Measurements from ENCODE around the gene SCRN2. TPM values are rescaled to one million over a fixed set of nuclear protein-coding genes. Genes with fewer than 3 reads are reported as not detected.

Gene SCRN2
- total RNA-seq, 1 experiment from 2014 or later, result 35.5 TPM

DNA sequence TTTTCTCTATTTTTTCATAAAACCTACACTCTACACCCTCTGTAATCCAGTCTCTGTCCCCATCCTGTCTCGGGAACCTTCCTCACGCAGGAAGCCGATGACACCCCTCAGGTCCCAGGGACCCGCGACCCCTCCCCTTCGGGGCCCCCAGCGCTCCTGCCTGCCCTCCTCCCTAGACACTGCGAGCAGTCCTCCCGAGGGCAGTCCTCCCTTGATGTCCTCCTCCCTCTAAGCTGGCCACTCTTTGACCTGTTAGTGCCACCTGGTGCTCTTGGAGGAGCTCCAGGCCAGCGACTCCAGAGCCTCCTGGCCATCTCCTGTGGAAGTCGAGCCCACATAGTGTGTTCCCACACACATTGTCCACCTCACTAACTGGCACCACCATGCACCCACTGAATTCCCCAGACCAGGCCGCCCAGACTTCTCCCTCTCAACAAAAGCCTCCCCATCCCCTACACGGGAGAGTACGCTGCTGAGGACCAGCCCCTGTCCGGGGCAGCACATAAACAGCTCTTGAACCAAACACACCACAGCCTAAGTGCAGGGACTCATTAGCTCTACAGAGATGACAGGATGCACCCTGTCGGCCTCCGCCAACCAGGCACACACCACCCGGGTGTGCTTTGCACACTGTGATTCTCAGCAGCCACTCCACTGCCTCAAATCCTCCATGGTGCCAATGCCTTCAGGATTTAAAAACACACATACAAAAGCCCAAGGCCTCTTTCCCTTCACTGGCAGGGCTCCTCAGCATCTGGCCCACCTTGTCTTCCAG is 28.7 kb downstream of the SCRN2 start:
- Histone ChIP-seq H3K27me3 (ENCODE audit: control insufficient read depth, insufficient read depth, low read length) (no peaks in the 10 kb centered on the region), H3K36me3 (replicated peaks; ENCODE audit: control insufficient read depth, insufficient read depth, low read length) (peaks cover 2% of the 10 kb centered on the region)
- peak; percentile 41 for DNase-seq

GRCh38 chr17:47811709-47812108 is 29.4 kb downstream of the SCRN2 start:
- DNase-seq, result peak; percentile 9
- Histone ChIP-seq H3K27me3 (ENCODE audit: control insufficient read depth, insufficient read depth, low read length) (no peaks in the 10 kb centered on the region), H3K4me3 (ENCODE audit: insufficient read depth, low read depth, low read length) (no peak overlapping the region), H3K36me3 (replicated peaks; ENCODE audit: control insufficient read depth, insufficient read depth, low read length) (peaks cover 2% of the 10 kb centered on the region)

More for the DNA sequence above, 28.7 kb downstream of the SCRN2 start:
- H3K4me3 ChIP-seq (ENCODE audit: insufficient read depth, low read depth, low read length), result no peak overlapping the region

DNA sequence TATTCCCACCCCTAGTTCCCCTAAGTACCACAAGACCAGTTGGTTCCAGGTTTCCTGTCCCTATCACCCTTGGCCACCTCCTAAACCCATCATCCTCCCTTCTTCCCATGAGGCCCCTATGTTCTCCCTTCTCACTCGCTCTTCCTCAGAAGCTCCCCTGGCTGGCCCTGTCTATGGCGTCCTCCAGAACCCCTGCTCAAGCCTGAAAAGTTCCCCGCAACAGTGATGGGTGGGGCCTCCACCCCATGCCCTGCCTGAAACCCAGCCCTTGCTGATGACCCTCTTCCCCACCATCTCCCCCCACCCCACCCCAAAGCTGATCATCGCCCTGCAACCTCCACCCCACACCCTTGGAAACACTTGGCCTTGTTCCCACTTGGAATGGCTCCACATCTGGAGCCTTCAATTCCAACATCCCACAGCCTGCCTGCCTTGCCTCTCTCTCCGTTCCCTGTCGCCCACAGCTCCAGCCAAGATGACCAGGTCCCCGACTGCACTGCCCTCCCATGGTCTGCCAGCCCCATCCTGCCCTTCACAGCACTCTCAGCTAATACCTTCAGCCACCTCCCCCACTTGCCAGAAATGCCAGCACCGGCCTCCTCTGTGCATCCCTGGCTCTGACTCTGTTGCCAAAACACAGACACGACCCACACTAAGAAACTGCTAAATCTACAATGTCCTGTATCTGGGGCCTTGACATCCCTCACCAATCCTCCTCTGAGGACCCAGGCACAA is 30.0 kb downstream of the SCRN2 start:
- H3K4me3 ChIP-seq (ENCODE audit: insufficient read depth, low read depth, low read length), result no peak overlapping the region
- peak; percentile 17 for DNase-seq
- H3K36me3 ChIP-seq (replicated peaks; ENCODE audit: control insufficient read depth, insufficient read depth, low read length), result peaks cover 2% of the 10 kb centered on the region
- H3K27me3 ChIP-seq (ENCODE audit: control insufficient read depth, insufficient read depth, low read length), result no peaks in the 10 kb centered on the region

DNA sequence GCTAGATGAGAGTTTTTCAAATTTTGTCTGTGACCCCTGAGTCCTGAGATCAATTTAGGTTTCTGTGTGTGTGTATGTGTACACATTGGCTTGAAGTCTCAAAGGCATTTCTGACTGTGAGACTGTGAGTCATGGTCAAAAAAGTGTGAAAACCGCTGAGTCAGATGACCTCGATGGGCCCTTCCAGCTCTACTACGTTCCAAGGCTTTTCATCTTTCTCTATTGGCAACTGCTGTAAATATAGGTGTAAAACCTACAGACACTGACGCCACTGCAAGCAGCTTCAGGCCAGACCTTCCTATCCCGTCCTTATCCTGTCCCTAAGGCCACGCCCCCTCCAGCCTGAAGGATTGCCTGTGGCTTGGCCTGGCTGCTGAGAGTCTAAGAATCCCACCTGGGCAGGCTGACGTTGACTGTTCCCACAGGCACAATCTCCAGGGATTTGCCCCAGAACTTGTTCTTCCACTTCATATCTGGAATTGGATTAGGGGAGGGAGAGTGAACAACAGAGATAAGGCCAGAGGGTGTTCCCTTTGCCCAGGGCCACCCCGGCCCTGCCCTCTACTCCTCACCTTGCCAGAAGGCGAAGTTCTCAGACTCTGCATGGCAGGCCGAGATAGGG is 30.8 kb downstream of the SCRN2 start:
- no peaks in the 10 kb centered on the region for H3K27me3 ChIP-seq (ENCODE audit: control insufficient read depth, insufficient read depth, low read length)
- DNase-seq, result peak; percentile 84
- H3K36me3 ChIP-seq (replicated peaks; ENCODE audit: control insufficient read depth, insufficient read depth, low read length), result peaks cover 1% of the 10 kb centered on the region
- no peak overlapping the region for H3K4me3 ChIP-seq (ENCODE audit: insufficient read depth, low read depth, low read length)

- DNase-seq, result no peak
- Histone ChIP-seq H3K36me3 (replicated peaks; ENCODE audit: control insufficient read depth, insufficient read depth, low read length) (no peaks in the 10 kb centered on the region), H3K4me3 (ENCODE audit: insufficient read depth, low read depth, low read length) (no peak overlapping the region), H3K27me3 (ENCODE audit: control insufficient read depth, insufficient read depth, low read length) (no peaks in the 10 kb centered on the region)
These were observed 32.1 kb downstream of the SCRN2 start for GRCh38 chr17:47808830-47809480.

- Histone ChIP-seq H3K4me3 (ENCODE audit: insufficient read depth, low read depth, low read length) (no peak overlapping the region), H3K27me3 (ENCODE audit: control insufficient read depth, insufficient read depth, low read length) (no peaks in the 10 kb centered on the region), H3K36me3 (replicated peaks; ENCODE audit: control insufficient read depth, insufficient read depth, low read length) (no peaks in the 10 kb centered on the region)
- DNase-seq, result peak; percentile 41
These were observed 32.8 kb downstream of the SCRN2 start for GRCh38 chr17:47808036-47808829.

DNA sequence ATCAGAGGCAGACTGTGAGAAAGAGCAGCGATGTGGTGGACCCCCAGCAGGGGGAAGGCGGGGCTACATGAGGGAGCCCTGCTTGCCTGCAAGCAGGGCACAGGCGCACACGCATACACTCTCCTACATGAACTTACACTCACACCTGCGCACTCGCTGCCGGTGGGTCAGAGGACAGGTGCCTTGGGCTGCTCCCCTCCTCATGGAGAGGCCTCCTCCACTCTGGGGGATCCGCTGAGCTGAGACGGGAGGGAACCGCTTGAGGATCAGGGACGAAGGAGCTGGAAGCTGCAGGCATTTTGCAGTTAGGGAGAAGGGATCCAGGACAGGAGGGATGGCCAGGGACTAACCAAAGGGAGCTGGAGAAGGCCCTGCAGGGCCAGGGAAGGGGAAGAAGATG is 33.7 kb downstream of the SCRN2 start:
- Histone ChIP-seq H3K27me3 (ENCODE audit: control insufficient read depth, insufficient read depth, low read length) (no peaks in the 10 kb centered on the region), H3K4me3 (ENCODE audit: insufficient read depth, low read depth, low read length) (no peak overlapping the region), H3K36me3 (replicated peaks; ENCODE audit: control insufficient read depth, insufficient read depth, low read length) (no peaks in the 10 kb centered on the region)
- DNase-seq, result peak; percentile 39

DNA sequence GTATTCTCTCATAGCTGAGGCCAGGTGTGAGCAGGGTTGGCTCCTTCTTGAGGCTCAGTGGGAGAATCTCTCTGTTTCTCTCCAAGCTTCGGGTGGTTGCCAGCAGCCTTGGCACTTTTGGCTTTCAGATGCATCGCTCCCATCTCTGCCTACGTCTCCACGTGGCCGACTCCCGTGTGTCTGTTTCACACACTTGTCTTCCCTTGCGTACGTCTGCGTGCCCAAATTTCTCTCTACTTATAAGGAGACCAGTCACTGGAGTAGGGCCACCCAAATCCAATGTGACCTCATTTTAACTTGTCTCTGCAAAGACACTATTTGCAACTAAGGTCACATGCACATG is 34.2 kb downstream of the SCRN2 start:
- DNase-seq, result no peak
- no peak overlapping the region for H3K4me3 ChIP-seq (ENCODE audit: insufficient read depth, low read depth, low read length)
- no peaks in the 10 kb centered on the region for H3K27me3 ChIP-seq (ENCODE audit: control insufficient read depth, insufficient read depth, low read length)
- H3K36me3 ChIP-seq (replicated peaks; ENCODE audit: control insufficient read depth, insufficient read depth, low read length), result no peaks in the 10 kb centered on the region

GRCh38 chr17:47806026-47806912 is 34.8 kb downstream of the SCRN2 start:
- H3K4me3 ChIP-seq (ENCODE audit: insufficient read depth, low read depth, low read length), result no peak overlapping the region
- DNase-seq, result no peak
- H3K36me3 ChIP-seq (replicated peaks; ENCODE audit: control insufficient read depth, insufficient read depth, low read length), result no peaks in the 10 kb centered on the region
- no peaks in the 10 kb centered on the region for H3K27me3 ChIP-seq (ENCODE audit: control insufficient read depth, insufficient read depth, low read length)

DNA sequence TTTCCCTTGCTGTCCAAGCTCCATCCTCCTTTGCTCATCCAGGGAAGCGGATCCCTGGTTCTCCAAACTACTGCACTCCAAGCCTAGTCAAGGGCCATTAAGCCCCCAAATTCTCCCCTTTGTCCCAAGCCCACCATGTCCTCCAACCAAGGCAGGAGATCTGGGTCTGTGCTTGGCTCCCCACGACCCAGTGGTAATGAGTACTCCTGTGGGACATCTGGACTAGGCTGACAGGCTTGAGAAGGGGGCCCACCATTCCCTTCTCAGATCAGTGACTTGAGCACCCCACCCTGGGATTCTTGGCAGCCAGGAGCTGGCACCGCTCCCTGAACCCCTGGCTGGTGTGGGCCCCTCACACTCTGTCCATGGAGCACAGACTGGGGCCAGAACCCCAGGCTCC is 36.6 kb downstream of the SCRN2 start:
- Histone ChIP-seq H3K27me3 (ENCODE audit: control insufficient read depth, insufficient read depth, low read length) (no peaks in the 10 kb centered on the region; the same call in 1 of the 2 replicates), H3K4me3 (ENCODE audit: insufficient read depth, low read depth, low read length) (no peak overlapping the region), H3K36me3 (replicated peaks; ENCODE audit: control insufficient read depth, insufficient read depth, low read length) (no peaks in the 10 kb centered on the region)
- no peak for DNase-seq

GRCh38 chr17:47803751-47804150 is 37.3 kb downstream of the SCRN2 start:
- Histone ChIP-seq H3K4me3 (ENCODE audit: insufficient read depth, low read depth, low read length) (no peak overlapping the region), H3K27me3 (ENCODE audit: control insufficient read depth, insufficient read depth, low read length) (no peaks in the 10 kb centered on the region; the same call in 1 of the 2 replicates), H3K36me3 (replicated peaks; ENCODE audit: control insufficient read depth, insufficient read depth, low read length) (no peaks in the 10 kb centered on the region)
- peak; percentile 31 for DNase-seq

DNA sequence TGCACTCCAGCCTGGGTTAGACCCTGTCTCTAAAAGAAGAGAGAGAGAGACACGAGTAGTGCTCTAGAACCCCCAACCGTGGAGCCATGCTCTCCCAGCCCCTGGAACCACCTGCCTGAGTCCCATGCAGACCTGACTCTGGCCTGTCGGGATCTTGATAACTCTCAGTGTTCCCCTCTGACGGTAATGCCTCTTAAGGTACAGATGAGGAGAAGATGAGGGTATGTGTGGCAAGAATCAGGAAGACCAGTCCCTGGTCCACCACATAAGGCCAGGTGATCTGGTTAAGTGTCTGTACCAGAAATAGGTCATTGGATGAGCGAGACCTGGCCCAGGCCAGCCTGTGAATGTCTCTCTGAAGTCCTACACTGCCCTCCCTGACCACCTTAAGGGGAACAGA is 37.9 kb downstream of the SCRN2 start:
- no peak for DNase-seq
- Histone ChIP-seq H3K27me3 (ENCODE audit: control insufficient read depth, insufficient read depth, low read length) (no peaks in the 10 kb centered on the region; the same call in 1 of the 2 replicates), H3K36me3 (replicated peaks; ENCODE audit: control insufficient read depth, insufficient read depth, low read length) (no peaks in the 10 kb centered on the region), H3K4me3 (ENCODE audit: insufficient read depth, low read depth, low read length) (no peak overlapping the region)

GRCh38 chr17:47802341-47803022 is 38.6 kb downstream of the SCRN2 start:
- Histone ChIP-seq H3K4me3 (ENCODE audit: insufficient read depth, low read depth, low read length) (no peak overlapping the region), H3K36me3 (replicated peaks; ENCODE audit: control insufficient read depth, insufficient read depth, low read length) (no peaks in the 10 kb centered on the region), H3K27me3 (ENCODE audit: control insufficient read depth, insufficient read depth, low read length) (no peaks in the 10 kb centered on the region; the same call in 1 of the 2 replicates)
- DNase-seq, result peak; percentile 92

Measured in H7 (cell line).